ENCODE measurements around the gene CROCC. TPM values are rescaled to one million over a fixed set of nuclear protein-coding genes. Genes with fewer than 3 reads are reported as not detected.
A peak's percentile ranks its signal among the peaks of the same experiment; 100 is the strongest.

CROCC gene
- total and polyA plus RNA-seq, 9 of the 15 experiments (the other 6 are each of a cell fraction or from before 2014, with no cell fraction given): 0.17 to 15.4 (median 7.6) TPM

GRCh38 chr1:16960560-16961296 is 39.0 kb downstream of the CROCC start (continued):
- TF ChIP-seq, protein P1, sequence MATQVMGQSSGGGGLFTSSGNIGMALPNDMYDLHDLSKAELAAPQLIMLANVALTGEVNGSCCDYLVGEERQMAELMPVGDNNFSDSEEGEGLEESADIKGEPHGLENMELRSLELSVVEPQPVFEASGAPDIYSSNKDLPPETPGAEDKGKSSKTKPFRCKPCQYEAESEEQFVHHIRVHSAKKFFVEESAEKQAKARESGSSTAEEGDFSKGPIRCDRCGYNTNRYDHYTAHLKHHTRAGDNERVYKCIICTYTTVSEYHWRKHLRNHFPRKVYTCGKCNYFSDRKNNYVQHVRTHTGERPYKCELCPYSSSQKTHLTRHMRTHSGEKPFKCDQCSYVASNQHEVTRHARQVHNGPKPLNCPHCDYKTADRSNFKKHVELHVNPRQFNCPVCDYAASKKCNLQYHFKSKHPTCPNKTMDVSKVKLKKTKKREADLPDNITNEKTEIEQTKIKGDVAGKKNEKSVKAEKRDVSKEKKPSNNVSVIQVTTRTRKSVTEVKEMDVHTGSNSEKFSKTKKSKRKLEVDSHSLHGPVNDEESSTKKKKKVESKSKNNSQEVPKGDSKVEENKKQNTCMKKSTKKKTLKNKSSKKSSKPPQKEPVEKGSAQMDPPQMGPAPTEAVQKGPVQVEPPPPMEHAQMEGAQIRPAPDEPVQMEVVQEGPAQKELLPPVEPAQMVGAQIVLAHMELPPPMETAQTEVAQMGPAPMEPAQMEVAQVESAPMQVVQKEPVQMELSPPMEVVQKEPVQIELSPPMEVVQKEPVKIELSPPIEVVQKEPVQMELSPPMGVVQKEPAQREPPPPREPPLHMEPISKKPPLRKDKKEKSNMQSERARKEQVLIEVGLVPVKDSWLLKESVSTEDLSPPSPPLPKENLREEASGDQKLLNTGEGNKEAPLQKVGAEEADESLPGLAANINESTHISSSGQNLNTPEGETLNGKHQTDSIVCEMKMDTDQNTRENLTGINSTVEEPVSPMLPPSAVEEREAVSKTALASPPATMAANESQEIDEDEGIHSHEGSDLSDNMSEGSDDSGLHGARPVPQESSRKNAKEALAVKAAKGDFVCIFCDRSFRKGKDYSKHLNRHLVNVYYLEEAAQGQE (IDR thresholded peaks at IDR 0.05; ENCODE audit: borderline replicate concordance): peak; percentile 46; the same call in 1 of the 2 replicates
- TF ChIP-seq, protein P1 (CRISPR knock-in tag; IDR thresholded peaks at IDR 0.05; ENCODE audit: low read depth): no peak
- TF ChIP-seq HMG20B (CRISPR knock-in tag; IDR thresholded peaks at IDR 0.05) (no peak), DMBX1 (CRISPR knock-in tag; IDR thresholded peaks at IDR 0.05; ENCODE audit: borderline replicate concordance) (no peak), BRD9 (IDR thresholded peaks at IDR 0.05; ENCODE audit: low read depth, partially characterized antibody) (no peak), GTF2F1 (IDR thresholded peaks at IDR 0.05; ENCODE audit: low read depth, low read length) (no peak), HIVEP1 (CRISPR knock-in tag; IDR thresholded peaks at IDR 0.05) (no peak), KHSRP (IDR thresholded peaks at IDR 0.05) (no peak), ZNF232 (CRISPR knock-in tag; IDR thresholded peaks at IDR 0.05) (no peak), ZNF76 (CRISPR knock-in tag; IDR thresholded peaks at IDR 0.05; ENCODE audit: borderline replicate concordance) (no peak), ZNF408 (CRISPR knock-in tag; IDR thresholded peaks at IDR 0.05; ENCODE audit: low read depth) (no peak), TAF9B (IDR thresholded peaks at IDR 0.05; ENCODE audit: partially characterized antibody) (no peak)
- TF ChIP-seq, protein P2, sequence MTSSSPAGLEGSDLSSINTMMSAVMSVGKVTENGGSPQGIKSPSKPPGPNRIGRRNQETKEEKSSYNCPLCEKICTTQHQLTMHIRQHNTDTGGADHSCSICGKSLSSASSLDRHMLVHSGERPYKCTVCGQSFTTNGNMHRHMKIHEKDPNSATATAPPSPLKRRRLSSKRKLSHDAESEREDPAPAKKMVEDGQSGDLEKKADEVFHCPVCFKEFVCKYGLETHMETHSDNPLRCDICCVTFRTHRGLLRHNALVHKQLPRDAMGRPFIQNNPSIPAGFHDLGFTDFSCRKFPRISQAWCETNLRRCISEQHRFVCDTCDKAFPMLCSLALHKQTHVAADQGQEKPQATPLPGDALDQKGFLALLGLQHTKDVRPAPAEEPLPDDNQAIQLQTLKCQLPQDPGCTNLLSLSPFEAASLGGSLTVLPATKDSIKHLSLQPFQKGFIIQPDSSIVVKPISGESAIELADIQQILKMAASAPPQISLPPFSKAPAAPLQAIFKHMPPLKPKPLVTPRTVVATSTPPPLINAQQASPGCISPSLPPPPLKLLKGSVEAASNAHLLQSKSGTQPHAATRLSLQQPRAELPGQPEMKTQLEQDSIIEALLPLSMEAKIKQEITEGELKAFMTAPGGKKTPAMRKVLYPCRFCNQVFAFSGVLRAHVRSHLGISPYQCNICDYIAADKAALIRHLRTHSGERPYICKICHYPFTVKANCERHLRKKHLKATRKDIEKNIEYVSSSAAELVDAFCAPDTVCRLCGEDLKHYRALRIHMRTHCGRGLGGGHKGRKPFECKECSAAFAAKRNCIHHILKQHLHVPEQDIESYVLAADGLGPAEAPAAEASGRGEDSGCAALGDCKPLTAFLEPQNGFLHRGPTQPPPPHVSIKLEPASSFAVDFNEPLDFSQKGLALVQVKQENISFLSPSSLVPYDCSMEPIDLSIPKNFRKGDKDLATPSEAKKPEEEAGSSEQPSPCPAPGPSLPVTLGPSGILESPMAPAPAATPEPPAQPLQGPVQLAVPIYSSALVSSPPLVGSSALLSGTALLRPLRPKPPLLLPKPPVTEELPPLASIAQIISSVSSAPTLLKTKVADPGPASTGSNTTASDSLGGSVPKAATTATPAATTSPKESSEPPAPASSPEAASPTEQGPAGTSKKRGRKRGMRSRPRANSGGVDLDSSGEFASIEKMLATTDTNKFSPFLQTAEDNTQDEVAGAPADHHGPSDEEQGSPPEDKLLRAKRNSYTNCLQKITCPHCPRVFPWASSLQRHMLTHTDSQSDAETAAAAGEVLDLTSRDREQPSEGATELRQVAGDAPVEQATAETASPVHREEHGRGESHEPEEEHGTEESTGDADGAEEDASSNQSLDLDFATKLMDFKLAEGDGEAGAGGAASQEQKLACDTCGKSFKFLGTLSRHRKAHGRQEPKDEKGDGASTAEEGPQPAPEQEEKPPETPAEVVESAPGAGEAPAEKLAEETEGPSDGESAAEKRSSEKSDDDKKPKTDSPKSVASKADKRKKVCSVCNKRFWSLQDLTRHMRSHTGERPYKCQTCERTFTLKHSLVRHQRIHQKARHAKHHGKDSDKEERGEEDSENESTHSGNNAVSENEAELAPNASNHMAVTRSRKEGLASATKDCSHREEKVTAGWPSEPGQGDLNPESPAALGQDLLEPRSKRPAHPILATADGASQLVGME (CRISPR knock-in tag; IDR thresholded peaks at IDR 0.05): no peak
